Measurements from ENCODE around the gene ZSCAN5C. TPM values are rescaled to one million over a fixed set of nuclear protein-coding genes. Genes with fewer than 3 reads are reported as not detected.
"Not testable (repeated sequence)": the region's sequence is repeated elsewhere in the genome, so short reads cannot be mapped to it uniquely, and the experiment has no call there.

ZSCAN5C gene
- total RNA-seq, 1 donor from 2014 or later, result not detected

DNA sequence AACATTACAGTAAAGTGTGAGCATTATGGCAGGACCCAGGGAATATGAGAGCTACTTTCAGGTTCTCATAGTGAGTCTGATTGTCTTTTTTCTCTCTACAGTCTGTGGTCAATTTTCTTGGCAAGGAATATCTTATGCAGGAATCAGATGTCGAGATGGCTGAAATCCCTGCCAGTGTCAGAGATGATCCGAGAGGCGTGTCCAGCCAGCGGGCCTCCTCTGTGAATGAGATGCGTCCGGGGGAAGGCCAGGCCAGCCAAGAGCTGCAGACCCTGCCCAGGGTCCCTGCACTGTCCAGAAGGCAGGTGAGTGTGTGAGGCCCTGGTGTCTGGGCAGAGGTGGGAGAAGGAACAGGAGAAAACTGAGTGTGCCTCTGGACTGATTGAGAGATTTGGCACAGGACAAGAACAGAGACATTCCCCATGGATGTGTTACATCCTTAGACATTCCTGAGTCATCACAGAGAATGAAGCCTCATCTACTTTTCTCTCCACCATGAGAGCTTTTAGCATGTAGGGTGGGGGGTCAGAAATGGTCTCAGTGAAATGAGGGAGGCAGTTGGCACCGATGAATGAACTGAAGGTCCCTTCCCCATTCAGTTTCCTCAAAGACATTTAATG lies 43.2 kb downstream of the ZSCAN5C start:
- no peak overlapping the region for H3K27ac Mint-ChIP-seq (ENCODE audit: unreplicated experiment)
- H3K9me3 Mint-ChIP-seq (ENCODE audit: low read depth), result peaks cover 15% of the 10 kb centered on the region

DNA sequence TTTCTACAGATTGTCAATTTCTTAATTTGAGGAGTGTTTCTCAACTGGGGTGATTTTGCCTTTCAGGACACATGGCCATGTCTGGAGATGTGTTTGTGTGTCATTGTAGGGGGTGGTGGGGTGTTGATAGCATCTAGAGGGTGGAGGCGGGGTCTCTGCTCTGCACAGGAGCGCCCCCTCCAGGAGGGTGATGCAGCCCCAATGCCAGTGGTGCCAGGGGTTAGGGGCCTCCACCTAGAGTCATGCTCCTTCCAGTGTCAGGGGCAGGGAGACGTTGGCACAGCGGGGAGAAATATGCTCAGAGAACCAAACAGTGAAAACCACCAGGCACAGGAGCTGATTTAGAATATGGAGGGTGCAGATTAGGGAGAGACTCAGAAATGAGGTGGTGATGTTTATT lies 43.7 kb downstream of the ZSCAN5C start:
- not testable (repeated sequence) for H3K4me1 Mint-ChIP-seq (ENCODE audit: low read depth); H3K27ac Mint-ChIP-seq (ENCODE audit: unreplicated experiment); H3K27me3 Mint-ChIP-seq (ENCODE audit: low read depth); H3K36me3 Mint-ChIP-seq (ENCODE audit: low read depth); DNase-seq (ENCODE audit: low spot score); H3K4me3 Mint-ChIP-seq (ENCODE audit: unreplicated experiment)
- peaks cover 13% of the 10 kb centered on the region for H3K9me3 Mint-ChIP-seq (ENCODE audit: low read depth)

More for the DNA sequence above, 43.2 kb downstream of the ZSCAN5C start:
- Mint-ChIP-seq H3K36me3 (ENCODE audit: low read depth) (no peaks in the 10 kb centered on the region), H3K4me1 (ENCODE audit: low read depth) (no peaks in the 10 kb centered on the region), H3K4me3 (ENCODE audit: unreplicated experiment) (no peak overlapping the region), H3K27me3 (ENCODE audit: low read depth) (no peaks in the 10 kb centered on the region)
- TF ChIP-seq CTCF (IDR thresholded peaks at IDR 0.05), result no peak
- DNase-seq (ENCODE audit: low spot score), result no peak

GRCh38 chr19:56248736-56249338 lies 46.8 kb downstream of the ZSCAN5C start:
- peaks cover 14% of the 10 kb centered on the region for H3K9me3 Mint-ChIP-seq (ENCODE audit: low read depth)
- H3K36me3 Mint-ChIP-seq (ENCODE audit: low read depth); H3K4me3 Mint-ChIP-seq (ENCODE audit: unreplicated experiment); H3K4me1 Mint-ChIP-seq (ENCODE audit: low read depth); DNase-seq (ENCODE audit: low spot score); H3K27ac Mint-ChIP-seq (ENCODE audit: unreplicated experiment); H3K27me3 Mint-ChIP-seq (ENCODE audit: low read depth): not testable (repeated sequence)

DNA sequence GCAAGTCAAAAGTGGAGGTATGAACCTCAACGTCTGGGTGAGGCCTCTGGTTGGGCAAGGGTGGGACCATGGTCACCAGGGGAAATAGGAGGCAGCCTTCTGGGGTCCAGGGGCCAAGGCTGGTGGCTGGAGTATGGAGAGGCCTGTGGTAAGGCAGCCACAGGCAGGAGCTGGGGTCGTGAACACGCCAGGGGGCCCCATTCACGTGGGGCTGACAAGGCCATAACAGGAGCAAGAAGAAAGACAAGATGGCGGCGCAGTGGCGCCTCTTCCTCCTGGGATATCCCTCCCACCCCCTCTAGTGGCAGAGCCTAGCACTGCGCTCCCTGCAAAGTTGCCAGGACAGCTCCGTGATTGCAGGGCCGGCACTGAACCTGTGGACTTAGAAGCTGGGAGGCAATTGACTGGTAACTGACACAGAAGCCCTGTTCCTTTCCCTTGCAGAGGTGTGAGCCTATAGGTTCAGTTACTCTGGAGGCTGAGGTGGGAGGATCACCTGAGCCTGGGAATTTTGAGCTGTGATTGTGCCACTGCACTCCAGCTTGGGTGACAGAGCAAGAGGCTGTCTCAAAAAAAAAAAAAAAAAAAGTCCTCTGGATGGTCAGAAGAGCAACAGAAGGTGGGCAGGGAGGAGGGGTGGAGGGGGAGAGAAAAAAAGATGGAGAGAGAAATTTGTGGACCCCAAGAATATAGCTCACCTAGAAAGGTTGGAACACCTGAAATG lies 50.8 kb downstream of the ZSCAN5C start:
- Mint-ChIP-seq H3K27ac (ENCODE audit: unreplicated experiment) (no peak overlapping the region), H3K4me1 (ENCODE audit: low read depth) (no peaks in the 10 kb centered on the region), H3K27me3 (ENCODE audit: low read depth) (no peaks in the 10 kb centered on the region), H3K4me3 (ENCODE audit: unreplicated experiment) (no peak overlapping the region), H3K9me3 (ENCODE audit: low read depth) (peaks cover 10% of the 10 kb centered on the region), H3K36me3 (ENCODE audit: low read depth) (no peaks in the 10 kb centered on the region)
- TF ChIP-seq CTCF (IDR thresholded peaks at IDR 0.05), result peak; percentile 78
- DNase-seq (ENCODE audit: low spot score), result no peak

GRCh38 chr19:56253737-56254136 lies 51.7 kb downstream of the ZSCAN5C start:
- no peaks in the 10 kb centered on the region for H3K4me1 Mint-ChIP-seq (ENCODE audit: low read depth)
- TF ChIP-seq CTCF (IDR thresholded peaks at IDR 0.05), result peak; percentile 80
- DNase-seq (ENCODE audit: low spot score), result no peak

GRCh38 chr19:56258272-56258671 lies 56.2 kb downstream of the ZSCAN5C start:
- Mint-ChIP-seq H3K36me3 (ENCODE audit: low read depth) (no peaks in the 10 kb centered on the region), H3K9me3 (ENCODE audit: low read depth) (no peaks in the 10 kb centered on the region), H3K27me3 (ENCODE audit: low read depth) (no peaks in the 10 kb centered on the region), H3K4me1 (ENCODE audit: low read depth) (no peaks in the 10 kb centered on the region), H3K4me3 (ENCODE audit: unreplicated experiment) (no peak overlapping the region), H3K27ac (ENCODE audit: unreplicated experiment) (no peak overlapping the region)
- no peak for TF ChIP-seq CTCF (IDR thresholded peaks at IDR 0.05)
- DNase-seq (ENCODE audit: low spot score), result no peak

More at GRCh38 chr19:56253737-56254136, 51.7 kb downstream of the ZSCAN5C start:
- Mint-ChIP-seq H3K4me3 (ENCODE audit: unreplicated experiment) (no peak overlapping the region), H3K36me3 (ENCODE audit: low read depth) (no peaks in the 10 kb centered on the region), H3K27ac (ENCODE audit: unreplicated experiment) (no peak overlapping the region), H3K9me3 (ENCODE audit: low read depth) (peaks cover 10% of the 10 kb centered on the region), H3K27me3 (ENCODE audit: low read depth) (no peaks in the 10 kb centered on the region)
